HG02885 (cell line): Measurements from ENCODE around the gene CDC42BPG.

Experiments
- ATAC-seq: cut with Tn5 transposase; IDR thresholded peaks from one replicate; pipeline ENCODE4 v1.9.1; 2021; ENCODE audit warnings: mild to moderate bottlenecking; ENCODE audit not compliant: unreplicated experiment, poor library complexity

CDC42BPG gene

DNA sequence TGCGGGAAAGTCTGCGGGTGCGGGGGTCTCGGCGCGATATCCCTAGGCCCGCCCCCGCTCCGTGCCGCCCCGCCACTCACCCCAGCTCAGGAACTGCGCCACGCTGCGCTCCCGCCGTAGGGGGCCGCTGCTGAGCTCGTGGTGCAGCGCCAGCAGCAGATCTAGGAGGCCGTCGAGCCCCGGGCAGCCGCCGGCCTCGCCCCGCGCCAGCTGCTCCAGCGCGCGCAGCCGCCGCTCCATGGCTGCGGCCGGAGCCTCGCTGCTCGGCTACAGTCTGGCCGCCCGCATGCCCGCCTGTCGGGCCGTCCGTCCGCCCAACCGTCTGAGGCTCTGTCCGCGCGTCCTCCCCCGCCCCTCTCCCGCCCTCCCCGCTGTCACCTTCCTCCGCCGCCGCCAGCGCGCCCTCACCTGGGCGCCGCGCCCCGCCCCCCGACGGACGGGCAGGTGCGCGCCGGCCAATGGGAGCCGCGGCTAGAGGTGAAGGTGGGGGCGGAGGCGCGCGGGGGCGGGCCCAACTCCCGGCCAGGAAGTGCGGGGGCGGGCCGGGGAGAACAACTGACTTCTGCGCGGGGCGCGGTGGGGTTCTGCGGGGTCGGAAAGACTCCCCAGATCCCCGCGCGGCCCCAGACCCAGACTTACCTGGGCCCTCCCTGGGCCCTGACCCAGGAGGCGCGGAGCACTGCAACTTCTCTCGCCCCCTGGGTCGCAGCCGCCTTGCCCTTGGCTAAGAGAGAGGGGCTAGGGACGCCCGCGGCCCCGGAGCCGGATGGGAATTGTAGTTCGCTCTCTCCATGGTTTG lies at the start of gene CDC42BPG:
Gene CDC42BPG, minus strand, starts transcription at position 324 of the 799 bp plus-strand sequence. Its CDS starts 84 bp downstream, at position 240.
- ATAC-seq, result no peak

DNA sequence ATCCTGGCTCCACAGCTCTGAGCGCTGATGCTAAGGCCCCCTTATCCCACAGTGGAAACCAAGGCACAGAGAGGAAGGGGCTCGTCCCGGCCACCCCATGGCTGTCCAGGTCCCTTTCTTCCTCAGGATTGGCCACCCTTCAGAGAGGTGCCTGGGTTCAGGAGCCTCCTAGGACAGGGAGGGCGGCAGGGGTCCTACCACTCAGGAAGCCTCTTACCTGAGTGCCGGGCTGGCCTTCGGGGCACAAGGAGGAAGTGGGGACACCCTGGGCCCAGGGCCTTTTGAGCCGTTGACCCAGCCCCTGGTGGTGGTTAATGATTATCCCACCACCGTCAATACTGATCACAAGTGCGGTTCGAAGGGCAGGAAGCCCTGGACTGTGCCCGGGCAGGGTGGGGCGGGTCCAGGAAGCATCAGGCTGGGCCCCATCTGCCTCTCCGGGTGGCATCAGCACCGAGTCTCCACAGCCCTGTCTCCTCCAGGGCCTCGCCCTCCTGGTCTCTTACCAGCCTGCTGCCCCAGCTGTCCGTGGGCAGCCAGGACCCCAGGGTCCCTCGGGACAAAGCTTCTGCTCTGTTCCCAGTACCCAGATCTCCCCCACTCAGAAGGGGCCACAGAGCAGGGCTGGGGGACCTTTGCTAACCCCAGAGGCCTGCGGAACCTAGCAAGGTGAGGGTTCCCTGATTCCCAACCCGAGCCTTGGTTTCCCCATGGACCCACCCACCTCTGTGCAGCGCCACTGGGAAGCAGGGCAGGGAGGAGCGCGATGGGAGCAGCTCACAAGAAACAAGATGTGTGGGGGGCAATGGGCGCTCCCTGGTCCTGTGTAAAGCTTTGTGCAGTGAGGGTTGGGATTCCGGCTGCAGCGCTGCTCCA lies 49.0 kb upstream of the CDC42BPG start:
- ATAC-seq, result no peak

DNA sequence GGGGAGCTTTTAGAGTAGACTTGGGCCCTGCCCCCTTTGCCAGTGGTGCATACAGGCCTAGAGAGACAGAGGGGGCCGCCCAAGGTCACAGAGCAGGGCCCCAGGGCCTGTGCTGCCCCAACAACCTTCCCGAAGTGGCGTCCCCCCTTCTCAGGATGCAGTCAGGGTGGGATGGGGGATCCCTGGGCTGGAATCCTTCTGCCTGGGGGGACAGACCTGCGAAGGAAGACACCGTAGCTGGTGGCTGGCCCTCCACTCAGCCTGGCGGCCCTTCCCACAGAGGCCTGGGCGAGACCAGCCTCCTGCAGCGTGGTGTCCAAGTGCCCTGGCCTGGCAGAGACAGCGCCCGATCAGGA lies 48.4 kb upstream of the CDC42BPG start:
- ATAC-seq, result no peak

DNA sequence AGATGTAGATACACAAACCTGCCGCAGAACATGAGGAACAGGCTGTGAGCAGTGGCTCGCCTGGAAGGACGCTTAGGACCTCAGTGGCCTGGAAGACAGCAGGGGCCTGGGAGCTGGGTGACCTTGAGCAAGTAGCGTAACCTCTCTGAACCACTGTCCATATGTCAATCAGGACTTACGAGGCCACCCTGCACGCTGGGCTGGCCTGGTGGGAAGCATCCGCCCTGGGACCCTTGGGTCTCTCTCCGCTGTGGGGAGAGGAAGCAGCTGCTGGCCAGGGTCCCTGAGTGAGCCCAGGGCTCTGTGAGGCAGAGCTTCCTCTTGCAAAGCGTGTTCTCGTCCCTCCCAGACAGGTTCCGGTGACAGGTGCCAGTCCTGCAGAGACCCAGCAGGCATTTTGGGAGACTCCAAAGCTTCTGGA lies 48.0 kb upstream of the CDC42BPG start:
- no peak for ATAC-seq

GRCh38 chr11:64891880-64892279 lies 47.4 kb upstream of the CDC42BPG start:
- no peak for ATAC-seq

DNA sequence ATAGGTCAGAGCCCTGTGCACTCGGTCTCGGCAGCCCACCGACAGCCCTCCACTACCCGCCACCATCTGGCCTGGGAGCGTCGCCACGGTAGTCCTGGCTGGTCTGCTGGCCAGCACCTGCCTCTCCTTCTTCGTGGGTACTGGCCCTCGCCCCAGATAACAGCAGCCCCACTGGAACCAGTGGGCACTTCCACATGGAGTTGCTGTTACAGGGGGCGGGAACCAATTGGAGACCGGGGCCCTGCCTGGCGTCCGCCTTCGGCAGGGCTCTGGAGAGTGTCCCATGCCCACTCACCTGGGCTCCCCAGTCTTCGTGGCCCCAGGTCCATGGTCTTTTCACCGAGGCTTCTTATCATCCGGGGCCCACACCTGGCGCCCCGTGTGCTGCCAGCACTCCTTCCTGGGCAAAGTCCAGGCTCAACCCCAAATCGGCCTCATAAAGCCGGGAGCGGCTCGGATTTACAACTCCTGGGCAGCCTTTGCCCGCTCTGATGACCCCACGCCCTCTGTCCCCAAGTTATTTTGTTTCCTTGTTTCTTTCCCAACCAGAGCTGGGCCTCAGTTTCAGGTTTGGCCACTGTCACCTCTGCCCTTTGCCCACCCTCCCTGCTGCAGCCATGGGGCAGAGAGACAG lies 46.9 kb upstream of the CDC42BPG start:
- ATAC-seq, result no peak

GRCh38 chr11:64890522-64890939 lies 46.1 kb upstream of the CDC42BPG start:
- no peak for ATAC-seq

DNA sequence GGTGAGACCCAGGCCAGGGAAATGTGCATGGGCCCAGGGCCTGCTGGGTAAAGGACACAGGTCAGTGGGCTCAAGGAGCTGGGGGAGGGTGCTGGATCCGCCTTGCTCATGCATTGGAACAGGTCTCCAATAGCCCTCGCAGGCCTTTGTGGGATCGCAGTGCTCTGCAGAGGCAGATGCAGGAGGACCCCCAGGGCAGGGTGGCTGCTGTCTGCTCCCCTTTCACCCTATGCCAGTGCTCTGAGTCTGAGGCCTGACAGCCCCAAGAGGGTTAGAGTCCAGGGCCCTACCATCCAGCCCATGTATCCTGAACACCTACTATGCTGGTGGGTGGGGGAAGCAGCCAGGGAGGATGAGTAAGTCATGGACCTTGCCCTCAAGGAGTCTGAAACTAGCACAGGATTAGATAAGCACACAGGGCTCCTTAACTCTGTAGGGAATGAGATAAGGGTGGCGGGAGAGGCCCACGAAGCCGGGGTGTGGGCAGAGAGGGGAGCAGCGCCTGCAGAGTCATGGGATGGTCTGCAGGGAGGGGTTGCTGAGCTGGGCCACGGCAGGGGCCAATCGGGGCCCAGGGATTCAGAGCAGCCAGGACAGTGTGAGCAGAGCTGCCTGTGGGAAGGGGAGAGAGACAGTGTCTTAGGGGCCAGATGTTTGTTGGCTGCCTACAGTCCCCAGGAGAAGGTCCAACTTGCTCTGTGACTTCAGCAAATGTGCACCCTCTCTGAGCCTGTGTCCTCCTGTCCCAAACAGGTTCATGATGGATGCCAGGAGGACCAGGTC lies 44.5 kb upstream of the CDC42BPG start:
- no peak for ATAC-seq

DNA sequence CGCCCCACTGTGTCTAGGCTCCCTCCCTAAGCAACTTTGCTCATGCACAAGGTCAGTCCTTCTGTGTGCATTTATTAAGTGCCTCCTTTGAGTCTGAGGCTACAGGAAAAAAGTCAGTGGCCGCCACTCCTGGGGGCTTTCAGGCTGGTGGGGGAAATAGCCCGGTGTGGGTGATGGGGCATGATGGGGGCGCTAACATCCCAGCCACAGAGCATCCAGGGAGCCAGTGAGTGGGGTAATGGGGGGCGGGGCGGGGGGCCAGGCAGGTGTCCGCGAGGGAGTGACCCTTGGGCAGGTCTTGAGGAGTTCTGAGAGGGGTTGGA lies 43.9 kb upstream of the CDC42BPG start:
- ATAC-seq, result no peak

DNA sequence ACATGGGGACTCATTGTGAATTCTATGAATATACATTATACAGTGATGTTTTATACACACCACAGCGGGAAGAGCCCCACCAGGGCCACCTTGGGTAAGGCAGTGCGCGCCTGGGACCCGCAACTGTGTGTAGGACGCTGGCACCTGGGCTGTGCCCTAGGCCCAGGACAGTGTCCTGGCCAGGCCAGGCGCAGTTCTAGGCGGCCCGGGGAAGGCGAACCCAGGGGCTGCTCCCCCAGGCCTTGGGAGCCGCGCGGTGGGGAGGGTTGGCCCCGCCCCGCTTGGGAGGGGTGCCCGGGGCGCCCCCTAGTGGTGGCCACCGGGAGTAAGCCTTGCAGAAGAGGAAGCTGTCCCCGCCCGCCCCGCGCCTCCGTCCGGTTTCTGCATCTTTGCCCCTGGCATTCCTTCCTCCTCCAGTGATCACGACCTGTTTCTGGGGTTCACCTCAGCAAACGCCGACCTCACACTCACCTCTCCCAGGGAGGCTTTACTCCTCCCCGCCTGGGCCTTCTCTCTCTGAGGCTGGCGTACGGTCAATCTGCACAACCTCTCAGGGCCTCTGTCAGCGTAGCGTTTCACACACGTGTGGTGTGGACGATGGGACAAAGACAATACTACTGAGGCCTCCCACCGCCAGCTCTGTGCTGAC lies 43.4 kb upstream of the CDC42BPG start:
- peak; percentile 80 for ATAC-seq

- ATAC-seq, result no peak
Observed at GRCh38 chr11:64887234-64887756, 42.8 kb upstream of the CDC42BPG start.

- ATAC-seq, result no peak
Observed at GRCh38 chr11:64885367-64886286, 41.2 kb upstream of the CDC42BPG start.

DNA sequence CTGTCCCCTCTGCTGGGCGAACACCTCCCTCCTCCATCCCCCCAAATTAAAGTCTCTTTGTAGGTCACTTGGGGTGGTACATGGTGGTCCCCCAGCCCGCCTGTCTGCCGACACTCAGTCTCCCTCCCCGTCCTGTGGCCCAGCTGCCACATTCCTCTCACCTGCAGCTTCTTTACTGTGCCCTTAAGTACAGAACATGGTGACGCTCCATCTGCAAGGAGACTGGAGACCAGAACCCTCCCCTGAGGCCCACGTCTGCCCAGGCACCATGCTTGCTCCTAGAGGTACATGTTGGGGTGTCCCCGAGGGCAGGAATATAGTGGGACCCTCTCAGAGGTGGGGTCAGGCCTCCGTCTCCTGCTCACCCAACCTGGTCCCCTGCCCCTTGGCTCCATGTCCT lies 39.6 kb upstream of the CDC42BPG start:
- no peak for ATAC-seq

DNA sequence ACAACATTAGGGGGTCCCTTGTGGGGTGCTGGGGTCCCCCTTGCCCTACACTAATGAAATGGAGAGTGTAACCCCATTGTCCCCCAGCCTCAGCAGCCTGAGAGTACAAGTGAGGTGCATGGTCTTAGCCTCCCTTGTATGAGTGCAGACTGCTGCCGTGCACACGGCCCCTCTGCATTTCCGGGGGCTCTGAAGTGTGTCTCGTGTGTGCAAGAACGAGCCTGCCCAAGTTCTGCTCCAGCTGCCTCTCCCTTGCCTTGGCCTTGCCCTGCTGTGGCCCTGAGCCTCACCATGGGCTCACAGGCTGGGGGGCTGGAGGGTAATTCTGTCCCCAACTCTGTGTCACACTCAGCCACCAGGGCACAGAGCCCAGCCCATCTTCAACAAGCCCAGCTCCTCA lies 39.1 kb upstream of the CDC42BPG start:
- ATAC-seq, result no peak

DNA sequence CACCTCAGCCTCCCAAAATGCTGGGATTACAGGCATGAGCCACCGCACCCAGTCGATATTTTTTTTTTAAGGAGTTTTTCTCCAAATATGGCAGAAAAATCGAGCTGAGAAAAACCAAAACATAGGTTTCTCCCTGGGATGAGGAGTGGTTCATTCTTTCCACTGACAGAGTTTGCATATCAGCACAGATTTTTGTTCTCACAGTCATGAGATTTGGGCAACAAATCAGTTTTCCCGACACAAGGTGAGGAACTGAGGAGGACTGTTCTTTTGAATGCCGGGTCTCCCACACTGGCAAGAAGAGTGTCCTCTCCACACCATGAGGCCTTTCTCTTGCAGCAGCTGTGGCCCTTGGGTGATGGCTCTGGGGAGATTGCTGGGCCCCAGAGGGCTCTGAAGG lies 37.8 kb upstream of the CDC42BPG start:
- no peak for ATAC-seq

DNA sequence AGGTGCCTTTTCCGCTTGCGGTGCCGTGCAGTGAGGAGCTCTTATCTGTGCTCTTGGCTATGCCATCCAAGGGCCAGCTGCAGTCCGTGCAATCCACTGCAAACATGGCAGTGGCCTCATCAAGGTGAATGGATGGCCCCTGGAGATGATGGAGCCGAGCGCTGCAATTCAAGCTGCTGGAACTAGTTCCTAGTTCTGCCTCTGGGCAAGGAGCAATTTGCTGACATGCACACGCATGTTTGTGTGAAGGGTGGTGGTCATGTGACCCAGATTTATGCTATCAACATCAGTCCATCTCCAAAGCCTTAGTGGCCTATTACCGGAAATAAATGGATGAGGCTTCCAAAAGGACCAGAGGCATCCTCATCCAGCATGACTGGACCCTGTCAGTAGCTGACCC lies 37.0 kb upstream of the CDC42BPG start:
- no peak for ATAC-seq

DNA sequence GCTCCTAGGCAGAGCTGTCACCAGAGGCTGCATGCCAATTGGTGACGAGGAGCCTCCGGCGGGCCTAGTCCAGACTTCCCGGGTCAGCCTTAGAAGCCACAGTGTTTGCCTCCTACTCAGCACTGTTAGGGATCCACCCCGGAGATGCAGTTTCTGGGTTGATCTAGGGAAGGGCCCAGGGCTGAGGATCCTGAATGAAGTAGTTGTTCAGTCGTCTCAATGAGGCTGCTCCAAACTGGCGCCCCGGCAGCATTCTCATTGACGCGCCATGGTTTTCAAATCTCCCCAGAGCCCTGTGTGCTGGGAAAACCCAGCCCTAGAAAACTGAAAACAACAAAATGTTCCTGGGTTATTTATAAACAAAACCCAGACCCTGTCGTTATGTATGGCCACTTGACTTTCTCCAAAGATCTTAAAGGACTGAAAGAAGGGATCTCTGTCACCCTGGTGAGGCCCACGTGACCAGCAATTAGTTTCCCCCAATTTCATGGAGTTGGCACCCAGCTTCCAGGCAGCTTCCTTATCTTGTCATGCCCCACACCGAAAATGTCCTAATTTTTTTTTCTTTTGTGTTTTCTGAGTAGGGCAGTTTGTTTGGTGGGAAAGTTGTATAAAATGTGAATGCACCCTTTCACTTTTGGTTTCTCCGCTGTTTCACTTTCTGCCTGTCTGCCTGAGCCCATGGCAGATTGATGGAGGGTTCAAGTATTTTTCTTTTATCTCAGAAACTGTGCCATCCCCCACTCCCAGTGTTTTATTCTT lies 36.0 kb upstream of the CDC42BPG start:
- ATAC-seq, result no peak
